SH-SY5Y (cell line): Measurements from ENCODE around the gene ATP10A.

Experiments used
- GATA2 ChIP-seq: IDR thresholded peaks from 2 replicates; pipeline ENCODE4 v1.6.1; 2011; ENCODE audit warnings: mild to moderate bottlenecking, low read depth, low read length
- GATA3 ChIP-seq: IDR thresholded peaks from 2 replicates; pipeline ENCODE4 v1.6.1; 2011; ENCODE audit warnings: low read depth, mild to moderate bottlenecking, low read length, moderate library complexity

DNA sequence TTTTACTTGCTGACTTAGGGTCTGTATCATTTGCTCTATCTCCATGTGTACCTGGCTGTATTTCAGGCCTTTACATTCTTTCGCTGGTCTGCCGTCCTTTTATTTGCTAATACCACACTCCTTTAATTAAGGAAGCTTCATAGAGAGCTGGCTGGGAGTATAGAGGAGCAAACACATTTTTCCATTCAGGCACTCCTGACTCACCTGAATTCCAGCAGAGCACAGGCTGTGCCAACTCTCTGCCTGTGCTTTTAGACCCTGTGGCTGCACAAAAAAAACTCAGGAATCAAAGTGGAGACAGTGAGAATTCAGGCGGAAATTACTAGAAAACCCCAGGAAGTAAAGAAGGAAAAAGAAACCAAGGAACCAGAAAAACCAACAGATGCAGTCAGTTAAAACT lies 29.0 kb upstream of the ATP10A start:
- TF ChIP-seq GATA3: no peak
- TF ChIP-seq GATA2: no peak
